ENCODE results near the gene CAB39L.
"Not testable (repeated sequence)": the region's sequence is repeated elsewhere in the genome, so short reads cannot be mapped to it uniquely, and the experiment has no call there.

The CAB39L gene

GRCh38 chr13:49342454-49342853 lies 101.4 kb downstream of the CAB39L start:
- no peak for DNase-seq

DNA sequence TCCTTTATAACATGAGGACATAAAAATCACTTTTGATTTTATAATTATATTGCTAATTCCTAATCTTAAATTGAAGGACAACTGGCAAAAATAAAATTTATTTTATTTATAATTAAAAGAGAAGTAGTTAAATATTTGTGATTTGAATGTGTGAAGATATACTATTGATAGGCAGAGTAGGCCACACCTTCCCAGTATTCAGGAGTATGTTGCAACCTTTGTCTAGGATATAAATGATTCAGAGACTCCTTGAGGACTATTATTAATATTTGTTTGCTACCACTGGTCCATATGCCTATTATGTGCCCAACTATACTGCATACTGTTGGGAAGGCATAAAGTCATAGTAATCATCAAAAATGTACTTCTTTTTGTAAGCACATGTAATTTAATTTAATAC lies 101.9 kb downstream of the CAB39L start:
- no peak for DNase-seq

GRCh38 chr13:49341517-49341916 lies 102.3 kb downstream of the CAB39L start:
- DNase-seq, result no peak

DNA sequence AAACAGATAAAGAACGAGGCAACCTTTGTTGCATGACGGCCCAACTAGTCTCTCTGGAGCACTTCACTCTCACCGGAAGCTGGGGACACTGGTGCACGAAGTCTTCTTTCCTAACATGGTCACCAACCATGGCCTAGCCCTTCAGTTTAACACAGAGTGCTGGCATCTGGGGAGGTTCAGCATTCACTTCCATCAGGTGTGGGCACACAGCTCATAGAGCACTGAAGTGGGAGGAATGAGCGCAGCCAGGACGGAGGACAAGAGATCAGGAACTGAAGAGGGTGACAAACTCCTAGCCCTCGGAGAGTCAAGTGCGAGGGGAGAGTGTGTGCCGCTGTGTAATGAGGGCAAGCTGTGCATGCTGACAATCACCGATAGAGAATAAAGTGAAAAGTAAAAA lies 103.7 kb downstream of the CAB39L start:
- DNase-seq, result no peak

DNA sequence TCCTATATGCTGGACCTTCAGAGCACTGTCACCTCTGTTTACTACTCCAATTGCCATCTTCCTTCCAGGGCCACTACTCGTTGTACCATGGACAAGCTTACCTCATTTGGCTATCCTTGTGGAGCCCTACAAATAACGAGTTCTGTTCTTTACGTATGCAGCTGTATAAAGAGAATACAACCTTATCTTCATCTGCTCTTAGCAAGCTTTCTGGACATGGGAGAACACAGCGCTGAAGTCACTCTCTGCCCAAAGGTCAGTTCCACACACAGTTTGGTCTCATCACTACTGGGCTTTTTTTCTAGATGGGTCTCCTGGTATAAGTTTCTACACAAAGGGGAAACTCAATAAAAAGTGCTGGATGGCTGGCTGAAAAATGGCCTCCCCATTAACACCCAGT lies 107.2 kb downstream of the CAB39L start:
- DNase-seq, result no peak

DNA sequence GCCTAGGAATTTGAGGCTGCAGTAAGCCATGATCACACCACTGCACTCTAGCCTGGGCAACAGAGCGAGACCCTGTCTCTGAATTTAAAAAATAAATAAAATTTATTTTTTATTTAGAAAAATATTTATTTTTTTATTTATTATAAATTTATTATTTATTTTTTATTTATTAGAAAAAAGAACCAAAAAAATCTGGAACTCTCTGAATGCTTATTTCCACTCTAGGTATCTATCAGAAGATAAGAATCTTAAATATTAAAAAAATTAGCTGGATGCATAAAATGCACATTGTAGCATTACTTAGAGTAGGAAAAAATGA lies 113.4 kb downstream of the CAB39L start:
- DNase-seq, result no peak

- peak; percentile 5 for DNase-seq
Measured at GRCh38 chr13:49329831-49330545, 113.9 kb downstream of the CAB39L start.

DNA sequence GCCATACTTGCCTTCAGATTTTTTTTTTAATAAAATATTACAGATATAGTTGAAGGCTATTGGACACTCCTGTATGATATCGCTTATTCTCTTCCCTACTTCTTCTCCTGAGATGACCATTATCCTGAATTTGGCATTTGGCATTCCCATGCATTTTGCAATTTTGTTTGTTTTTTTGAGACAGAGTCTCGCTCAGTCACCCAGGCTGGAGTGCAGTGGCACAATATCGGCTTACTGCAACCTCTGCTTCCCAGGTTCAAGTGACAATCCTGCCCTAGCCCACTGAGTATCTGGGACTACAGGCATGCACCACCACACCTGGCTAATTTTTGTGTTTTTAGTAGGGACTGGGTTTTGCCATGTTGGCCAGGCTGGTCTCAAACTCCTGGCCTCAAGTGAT lies 116.7 kb downstream of the CAB39L start:
- not testable (repeated sequence) for DNase-seq

- no peak for DNase-seq
Measured at GRCh38 chr13:49326222-49326917, 117.5 kb downstream of the CAB39L start.

DNA sequence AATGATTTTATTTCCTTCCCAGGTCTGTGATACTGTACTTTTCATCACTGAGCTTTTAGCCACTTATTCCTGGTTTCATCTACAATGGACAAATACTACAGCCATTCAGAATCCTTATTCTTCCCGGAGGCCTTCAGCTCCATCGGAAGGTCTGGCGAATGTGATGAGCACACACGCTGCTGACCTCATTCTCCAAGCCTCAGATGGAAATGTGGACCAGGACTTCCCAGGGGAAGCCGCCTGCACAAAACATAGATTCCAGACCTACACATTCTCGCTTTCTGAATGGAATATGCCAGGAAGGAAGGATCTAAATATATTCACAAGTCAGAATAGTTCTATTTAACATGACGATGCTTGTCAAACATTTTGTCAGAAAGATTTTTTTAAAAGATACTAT lies 120.5 kb downstream of the CAB39L start:
- no peak for DNase-seq

- no peak for DNase-seq
Measured at GRCh38 chr13:49322702-49323101, 121.2 kb downstream of the CAB39L start.

DNA sequence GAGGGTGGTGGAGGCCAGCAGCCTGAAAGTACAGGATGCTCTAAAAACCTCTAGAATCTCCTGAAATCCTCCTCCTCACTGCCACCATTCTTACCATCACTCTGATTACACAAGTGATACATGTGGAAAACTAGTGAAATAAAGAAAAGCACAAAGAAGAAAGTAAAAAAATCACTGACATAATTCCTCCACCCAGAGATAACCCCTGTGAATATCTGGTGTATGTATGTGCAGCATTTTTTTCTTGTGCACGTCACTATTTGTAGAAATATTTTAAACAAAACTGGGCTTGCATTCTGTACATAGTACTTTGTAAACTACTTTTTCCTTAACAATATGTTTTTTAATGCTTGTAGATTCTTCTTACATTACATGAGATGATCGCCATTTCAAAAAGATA lies 122.9 kb downstream of the CAB39L start:
- DNase-seq, result no peak

DNA sequence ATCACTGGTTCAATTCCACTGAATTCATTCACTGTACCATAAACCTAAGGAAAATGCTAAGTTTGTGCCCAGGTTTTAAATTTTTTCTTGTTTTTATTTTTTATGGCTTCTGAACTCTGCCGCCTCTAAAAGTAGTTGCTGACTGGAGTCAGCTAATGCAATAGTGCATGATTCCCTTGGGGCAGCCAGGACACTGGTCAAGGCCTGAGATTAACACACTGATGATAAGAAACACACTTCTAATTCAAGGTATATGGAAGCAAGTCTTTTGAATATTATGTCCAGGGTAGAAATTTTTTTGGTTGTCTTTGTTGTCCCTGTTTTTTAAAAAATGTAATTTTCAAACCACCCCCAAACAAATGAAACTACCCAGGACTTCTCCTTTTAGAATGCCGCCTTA lies 123.9 kb downstream of the CAB39L start:
- DNase-seq, result peak; percentile 12

DNA sequence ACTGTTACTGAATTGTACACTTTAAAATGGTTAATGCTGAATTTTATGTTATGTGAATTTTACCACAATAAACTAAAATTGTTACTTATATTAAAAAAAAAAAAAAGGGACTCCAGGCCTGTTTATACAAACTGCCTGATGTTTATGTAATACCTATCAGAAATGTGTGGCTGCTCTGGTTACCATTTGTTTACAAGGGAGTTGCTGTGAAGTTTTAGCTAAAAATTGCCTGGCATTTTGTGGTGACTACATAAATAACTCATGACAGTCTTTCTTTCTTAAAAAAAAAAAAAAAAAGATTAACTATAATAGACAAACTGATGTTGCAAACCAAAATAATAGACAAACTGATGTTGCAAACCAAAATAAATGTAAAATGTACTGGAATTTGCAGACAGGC lies 124.3 kb downstream of the CAB39L start:
- no peak for DNase-seq

DNA sequence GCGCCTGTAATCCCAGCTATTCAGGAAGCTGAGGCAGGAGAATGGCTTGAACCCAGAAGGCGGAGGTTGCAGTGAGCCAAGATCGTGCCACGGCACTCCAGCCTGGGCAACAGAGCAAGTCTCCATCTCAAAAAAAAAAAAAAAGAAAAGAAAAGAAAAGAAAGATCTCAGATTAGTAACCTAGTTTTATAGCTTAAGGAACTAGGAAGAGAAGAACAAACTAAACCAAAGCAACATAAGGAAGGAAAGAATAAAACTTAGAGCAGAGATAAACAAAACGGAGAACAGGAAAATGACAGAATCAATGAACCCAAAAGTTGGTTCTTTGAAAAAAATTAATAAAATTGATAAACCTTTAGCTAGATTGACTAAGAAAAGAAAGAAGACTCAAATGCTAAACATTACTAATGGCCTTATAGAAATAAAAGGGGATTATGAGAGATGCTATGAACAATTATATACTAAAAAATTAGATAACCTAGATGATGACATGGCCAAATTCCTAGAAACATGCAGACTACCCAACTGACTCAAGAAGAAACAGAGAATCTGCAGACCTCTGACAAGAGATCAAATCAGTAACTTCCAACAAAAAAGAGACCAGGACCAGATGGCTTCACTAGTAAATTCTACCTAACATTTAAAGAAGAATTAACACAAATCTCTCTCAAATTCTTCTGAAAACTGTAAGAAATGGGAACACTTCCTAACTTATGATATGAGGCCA lies 127.9 kb downstream of the CAB39L start:
- DNase-seq, result peak; percentile 83

GRCh38 chr13:49315036-49315565 lies 128.8 kb downstream of the CAB39L start:
- peak; percentile 26 for DNase-seq

DNA sequence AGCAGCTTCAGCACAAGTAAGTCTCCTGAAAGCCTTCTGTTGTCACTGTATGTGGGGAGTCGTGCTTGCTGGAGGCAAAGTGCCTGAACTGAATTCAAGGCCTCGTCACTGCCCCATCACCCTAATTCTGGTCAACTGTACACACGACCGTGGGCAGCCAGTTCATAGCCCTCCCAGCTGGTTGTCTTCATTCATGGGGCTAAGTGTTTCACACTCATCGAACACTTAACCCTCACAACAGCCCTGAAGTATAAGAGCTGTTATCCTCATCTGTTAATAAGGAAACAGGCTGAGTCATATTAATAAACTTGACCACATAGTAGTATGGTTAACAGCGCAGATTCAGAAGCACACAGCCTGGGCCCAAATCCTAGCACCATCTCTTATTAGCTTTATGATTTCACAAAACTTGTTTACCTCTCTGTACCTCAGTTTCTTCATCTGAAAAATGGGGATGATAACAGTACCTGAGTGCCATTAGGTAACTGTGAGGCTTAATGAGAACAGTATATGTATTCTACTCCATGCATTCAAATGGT lies 129.5 kb downstream of the CAB39L start:
- no peak for DNase-seq

GRCh38 chr13:49311816-49312215 lies 132.0 kb downstream of the CAB39L start:
- DNase-seq, result no peak

GRCh38 chr13:49310251-49310650 lies 133.6 kb downstream of the CAB39L start:
- no peak for DNase-seq

GRCh38 chr13:49308921-49309408 lies 134.9 kb downstream of the CAB39L start:
- no peak for DNase-seq

GRCh38 chr13:49308097-49308875 lies 135.6 kb downstream of the CAB39L start:
- no peak for DNase-seq

DNA sequence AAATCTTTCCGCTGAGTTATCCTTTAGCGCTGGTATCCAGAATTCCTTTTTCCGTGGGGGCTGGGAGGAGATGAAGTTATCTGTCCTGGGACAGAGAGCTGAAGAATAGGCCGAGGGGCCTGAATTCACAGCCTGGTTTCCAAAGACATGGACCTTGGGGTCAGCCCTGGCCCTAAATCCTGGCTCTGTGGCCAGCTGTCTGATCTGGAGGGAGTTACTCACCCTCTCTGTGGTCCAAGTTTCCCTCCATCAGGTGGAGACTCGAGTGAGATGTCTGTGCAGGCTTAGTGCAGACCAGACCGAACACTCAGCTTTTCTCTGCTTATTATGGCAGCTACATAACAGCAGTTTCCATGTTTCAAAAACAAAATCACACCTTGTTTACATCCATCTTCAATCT lies 136.5 kb downstream of the CAB39L start:
- DNase-seq, result no peak
